Dendritic cell treated with granulocyte-macrophage colony-stimulating factor and Interleukin-4, amounts not matched to agents 40 ng/mL and 50 ng/mL, for 4 days (primary cell): ENCODE data around the gene GSTA5.
"Not testable (repeated sequence)": the region's sequence is repeated elsewhere in the genome, so short reads cannot be mapped to it uniquely, and the experiment has no call there.

Experiments used
- H3K27ac Mint-ChIP-seq: one replicate; pipeline ENCODE4 v1.8.0; 2022; ENCODE audit warnings: mild to moderate bottlenecking, mixed read lengths
- H3K27me3 Mint-ChIP-seq: one replicate; pipeline ENCODE4 v1.8.0; 2022; ENCODE audit warnings: mild to moderate bottlenecking, mixed read lengths
- H3K36me3 Mint-ChIP-seq: one replicate; pipeline ENCODE4 v1.8.0; 2022; ENCODE audit warnings: low read depth, mixed read lengths
- H3K4me1 Mint-ChIP-seq: one replicate; pipeline ENCODE4 v1.8.0; 2022; ENCODE audit warnings: low read depth, mixed read lengths
- H3K4me3 Mint-ChIP-seq: one replicate; pipeline ENCODE4 v1.8.0; 2022; ENCODE audit warnings: mild to moderate bottlenecking, moderate library complexity, mixed read lengths
- H3K9me3 Mint-ChIP-seq: one replicate; pipeline ENCODE4 v1.8.0; 2022; ENCODE audit warnings: mixed read lengths
- intact Hi-C: fragments of 100-400 bp; cut with micrococcal nuclease; formaldehyde crosslinking; loops from one replicate; pipeline ENCODE4 v1.15.0; 2022

The GSTA5 gene

GRCh38 chr6:52861151-52861550, 20.5 kb upstream of the GSTA5 start:
- H3K27ac Mint-ChIP-seq, H3K9me3 Mint-ChIP-seq, H3K36me3 Mint-ChIP-seq, H3K27me3 Mint-ChIP-seq, H3K4me3 Mint-ChIP-seq, intact Hi-C loops, H3K4me1 Mint-ChIP-seq: not testable (repeated sequence)

DNA sequence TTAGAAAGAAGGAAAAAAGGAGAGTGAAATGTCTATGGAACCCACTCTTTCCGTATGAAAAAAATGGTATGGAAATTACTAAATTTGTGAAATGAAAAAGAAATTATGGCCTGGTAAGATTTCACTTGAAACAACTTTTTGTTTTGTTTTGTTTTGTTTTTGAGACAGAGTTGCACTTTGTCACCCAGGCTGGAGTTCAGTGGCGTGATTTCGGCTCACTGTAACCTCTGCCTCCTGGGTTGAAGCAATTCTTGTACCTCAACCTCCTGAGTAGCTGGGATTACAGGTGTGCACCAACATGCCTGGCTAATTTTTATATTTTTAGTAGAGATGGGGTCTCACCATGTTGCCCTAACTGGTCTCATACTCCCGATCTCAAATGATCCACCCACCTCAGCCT, 17.8 kb upstream of the GSTA5 start:
- Mint-ChIP-seq H3K4me3 (no peak overlapping the region), H3K4me1 (no peaks in the 10 kb centered on the region), H3K9me3 (no peaks in the 10 kb centered on the region), H3K27me3 (peaks cover 3% of the 10 kb centered on the region), H3K36me3 (no peaks in the 10 kb centered on the region), H3K27ac (no peak overlapping the region)
- intact Hi-C loops: no loop called here

DNA sequence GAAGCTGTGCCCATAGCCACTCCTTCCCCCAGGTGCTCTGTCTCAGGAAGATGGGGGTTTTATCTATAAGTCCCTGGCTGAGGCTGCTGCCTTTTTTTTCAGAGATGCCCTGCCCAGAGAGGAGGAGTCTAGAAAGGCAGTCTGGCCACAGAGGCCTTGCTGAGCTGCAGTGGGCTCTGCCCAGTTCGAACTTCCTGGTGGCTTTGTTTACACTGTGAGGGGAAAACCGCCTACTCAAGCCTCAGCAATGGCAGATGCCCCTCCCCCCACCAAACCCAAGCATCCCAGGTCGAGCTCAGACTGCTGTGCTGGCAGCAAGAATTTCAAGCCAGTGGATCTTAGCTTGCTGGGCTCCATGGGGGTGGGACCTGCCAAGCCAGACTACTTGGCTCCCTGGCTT, 15.5 kb upstream of the GSTA5 start:
- H3K4me1 Mint-ChIP-seq, H3K27ac Mint-ChIP-seq, H3K27me3 Mint-ChIP-seq, intact Hi-C loops, H3K9me3 Mint-ChIP-seq, H3K36me3 Mint-ChIP-seq, H3K4me3 Mint-ChIP-seq: not testable (repeated sequence)

DNA sequence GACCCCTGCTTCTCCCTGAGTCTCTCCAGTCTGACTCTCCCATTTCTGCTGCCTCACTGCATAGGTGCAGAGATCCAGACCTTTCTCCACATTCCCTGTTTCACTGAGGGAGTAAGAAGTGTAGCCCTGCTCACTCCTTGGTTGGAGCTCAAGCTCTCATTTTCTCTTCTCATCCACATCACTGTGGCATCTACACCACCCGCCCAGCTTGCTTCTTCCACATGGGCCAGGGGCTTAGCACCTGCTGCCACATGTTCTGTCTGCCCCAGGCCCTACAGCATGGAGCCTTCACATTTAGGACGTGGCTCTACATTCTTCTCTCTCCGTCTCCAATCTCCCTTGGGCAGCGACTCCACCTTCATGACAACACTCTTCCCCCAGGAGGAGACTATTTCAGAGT, 8.5 kb upstream of the GSTA5 start:
- intact Hi-C loops: no loop called here
- H3K4me1 Mint-ChIP-seq: no peaks in the 10 kb centered on the region

DNA sequence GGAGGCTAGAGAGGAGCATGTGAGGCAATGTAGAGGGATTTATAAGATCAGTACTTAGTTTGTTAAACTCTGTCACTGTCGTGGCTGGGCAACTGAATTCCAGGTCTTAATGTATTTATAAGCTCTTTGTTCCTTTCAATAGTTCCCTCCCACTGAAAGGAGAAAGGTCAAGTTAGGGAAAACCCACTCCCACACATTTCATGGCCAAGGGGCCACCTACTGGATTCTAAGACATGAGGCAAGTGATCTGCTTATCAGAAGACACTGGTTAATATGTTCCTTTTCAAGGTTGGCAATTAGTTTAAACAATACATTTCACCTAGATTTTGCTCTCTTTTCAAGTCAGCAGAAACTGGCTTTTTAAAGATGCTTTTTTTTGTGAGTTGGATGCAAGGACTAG, 5.4 kb upstream of the GSTA5 start:
- Mint-ChIP-seq H3K27me3 (peaks cover 2% of the 10 kb centered on the region), H3K4me1 (no peaks in the 10 kb centered on the region), H3K4me3 (no peak overlapping the region), H3K27ac (no peak overlapping the region), H3K9me3 (peaks cover 22% of the 10 kb centered on the region), H3K36me3 (no peaks in the 10 kb centered on the region)
- intact Hi-C loops: no loop called here

More for the DNA sequence above, 8.5 kb upstream of the GSTA5 start:
- Mint-ChIP-seq H3K4me3 (no peak overlapping the region), H3K27ac (no peak overlapping the region), H3K36me3 (no peaks in the 10 kb centered on the region), H3K9me3 (peaks cover 22% of the 10 kb centered on the region), H3K27me3 (peaks cover 2% of the 10 kb centered on the region)

DNA sequence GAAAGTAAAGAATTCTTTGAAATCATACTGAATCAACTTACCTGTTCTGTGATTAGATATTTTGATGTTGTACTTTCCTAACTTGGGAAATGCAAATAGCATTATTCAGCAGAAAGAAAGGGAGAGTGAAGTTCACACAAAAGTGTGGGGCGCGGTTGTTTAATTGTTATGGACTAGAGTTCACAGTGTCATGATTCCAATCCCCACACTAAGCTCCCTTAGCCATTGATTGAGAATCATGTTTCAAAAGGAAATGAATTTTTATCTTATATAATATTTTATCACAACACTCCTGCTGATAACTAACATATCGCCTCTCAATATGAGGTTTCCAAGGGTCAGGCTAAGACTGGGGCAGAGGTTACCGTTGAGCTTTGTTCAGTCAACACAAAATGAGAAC, 3.0 kb upstream of the GSTA5 start:
- Mint-ChIP-seq H3K4me3 (no peak overlapping the region), H3K9me3 (peaks cover 9% of the 10 kb centered on the region), H3K4me1 (no peaks in the 10 kb centered on the region), H3K36me3 (no peaks in the 10 kb centered on the region), H3K27ac (no peak overlapping the region), H3K27me3 (peaks cover 4% of the 10 kb centered on the region)
- intact Hi-C loops: no loop called here

DNA sequence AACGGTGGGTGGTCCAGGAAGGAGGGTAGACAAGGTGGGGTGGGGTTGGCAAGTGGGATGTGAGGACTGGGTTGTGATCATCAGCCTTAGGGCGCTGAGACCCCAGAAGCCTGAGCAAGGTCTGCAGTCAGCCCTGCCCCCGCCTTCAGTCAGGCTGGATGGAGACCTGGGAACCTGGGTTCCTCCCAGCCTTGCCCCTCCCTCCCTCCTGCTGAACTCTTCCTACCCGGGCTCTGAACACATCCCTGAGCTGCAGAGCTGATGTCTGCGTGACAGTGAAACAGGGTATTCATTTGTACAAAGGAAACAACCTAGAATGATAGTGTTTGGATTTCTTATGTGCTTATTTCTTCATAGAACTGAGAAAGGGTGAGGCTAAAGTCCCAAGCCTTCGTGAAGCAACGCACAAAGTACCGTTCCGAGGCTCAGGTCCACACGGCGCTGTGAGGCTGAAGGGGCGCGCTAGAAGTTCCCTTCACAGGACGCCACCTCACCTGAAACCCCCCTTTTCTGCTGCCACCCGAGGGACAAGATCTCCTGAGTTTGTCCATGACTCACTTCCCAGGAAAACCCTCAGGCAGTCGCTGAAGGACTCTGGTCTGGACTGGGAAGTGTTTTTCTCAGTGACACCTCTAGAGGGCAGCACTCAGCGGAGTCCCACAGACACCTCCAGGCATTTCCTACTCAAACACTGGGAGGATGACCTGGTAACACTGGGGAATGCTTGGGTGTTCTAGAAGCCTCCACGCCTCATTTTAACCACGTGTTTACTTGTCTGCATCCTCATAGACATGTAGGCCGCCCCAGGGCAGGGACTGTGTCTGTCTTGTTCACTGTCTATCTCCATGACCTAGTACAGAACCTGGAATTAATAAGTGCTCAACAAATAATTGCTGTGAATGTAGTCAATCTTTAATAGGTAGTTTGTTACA, 1.2 kb downstream of the GSTA5 start:
- Mint-ChIP-seq H3K36me3 (no peaks in the 10 kb centered on the region), H3K27ac (no peak overlapping the region), H3K27me3 (peaks cover 8% of the 10 kb centered on the region), H3K4me1 (no peaks in the 10 kb centered on the region), H3K9me3 (no peaks in the 10 kb centered on the region), H3K4me3 (no peak overlapping the region)
- intact Hi-C loops: loop anchor here (2.0 to 10.0 kb wide), 2 partner anchors 223 to 645 kb away; no protein-coding TSS in a partner anchor

DNA sequence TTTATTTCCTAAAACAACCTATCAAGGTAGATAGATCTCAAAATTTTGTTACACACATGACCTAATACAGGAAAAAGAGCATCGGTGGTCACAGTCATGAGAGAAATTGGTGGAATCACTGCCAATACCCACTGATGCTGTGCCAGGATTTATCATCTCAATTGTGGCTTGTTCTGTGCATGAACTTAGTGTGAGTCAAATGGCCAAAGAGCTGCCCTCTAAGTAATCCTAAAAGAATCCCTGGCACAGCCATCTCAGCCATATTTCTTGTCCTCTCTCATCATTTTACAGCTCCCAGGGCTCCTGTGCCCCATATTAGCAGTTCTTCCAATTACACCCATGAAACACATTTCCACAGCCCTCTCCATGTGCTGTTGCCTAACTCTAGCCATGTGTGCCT, 6.1 kb downstream of the GSTA5 start:
- Mint-ChIP-seq H3K27me3 (peaks cover 8% of the 10 kb centered on the region), H3K27ac (no peak overlapping the region)

DNA sequence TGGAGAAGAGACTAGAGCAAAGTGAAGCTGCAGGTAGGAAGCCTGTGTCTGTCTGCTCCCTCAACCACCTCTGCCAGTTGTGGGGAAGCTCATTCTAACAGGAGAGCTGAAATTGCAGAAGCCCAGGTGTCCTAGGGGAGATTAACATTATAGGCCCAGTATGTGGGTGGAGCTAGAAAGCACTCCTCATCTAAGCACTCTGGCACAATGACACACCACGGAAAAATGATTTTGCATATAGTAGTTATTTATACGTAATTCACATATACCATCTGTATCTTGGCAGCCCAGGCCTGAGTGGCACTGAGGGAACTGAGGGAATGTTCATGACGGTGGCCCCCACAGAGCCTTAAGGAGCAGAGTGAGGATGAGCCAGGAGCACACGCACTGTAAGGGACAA, 9.7 kb downstream of the GSTA5 start:
- H3K36me3 Mint-ChIP-seq, H3K4me1 Mint-ChIP-seq, H3K27ac Mint-ChIP-seq, H3K27me3 Mint-ChIP-seq, H3K4me3 Mint-ChIP-seq, H3K9me3 Mint-ChIP-seq: not testable (repeated sequence)
- intact Hi-C loops: loop anchor here (10.0 kb wide), 1 partner anchor 654 kb away; no protein-coding TSS in a partner anchor

More for the DNA sequence above, 6.1 kb downstream of the GSTA5 start:
- no peaks in the 10 kb centered on the region for H3K9me3 Mint-ChIP-seq
- no peak overlapping the region for H3K4me3 Mint-ChIP-seq
- intact Hi-C loops: loop anchor here (10.0 kb wide), 1 partner anchor 650 kb away; no protein-coding TSS in a partner anchor
- H3K36me3 Mint-ChIP-seq: no peaks in the 10 kb centered on the region
- no peaks in the 10 kb centered on the region for H3K4me1 Mint-ChIP-seq

- H3K9me3 Mint-ChIP-seq: peaks cover 15% of the 10 kb centered on the region
- H3K4me3 Mint-ChIP-seq: no peak overlapping the region
- no peaks in the 10 kb centered on the region for H3K36me3 Mint-ChIP-seq
- H3K27me3 Mint-ChIP-seq: no peaks in the 10 kb centered on the region
- intact Hi-C loops: no loop called here
- H3K27ac Mint-ChIP-seq: no peak overlapping the region
- no peaks in the 10 kb centered on the region for H3K4me1 Mint-ChIP-seq
These were observed 11.4 kb downstream of the GSTA5 start for GRCh38 chr6:52829046-52829817.

DNA sequence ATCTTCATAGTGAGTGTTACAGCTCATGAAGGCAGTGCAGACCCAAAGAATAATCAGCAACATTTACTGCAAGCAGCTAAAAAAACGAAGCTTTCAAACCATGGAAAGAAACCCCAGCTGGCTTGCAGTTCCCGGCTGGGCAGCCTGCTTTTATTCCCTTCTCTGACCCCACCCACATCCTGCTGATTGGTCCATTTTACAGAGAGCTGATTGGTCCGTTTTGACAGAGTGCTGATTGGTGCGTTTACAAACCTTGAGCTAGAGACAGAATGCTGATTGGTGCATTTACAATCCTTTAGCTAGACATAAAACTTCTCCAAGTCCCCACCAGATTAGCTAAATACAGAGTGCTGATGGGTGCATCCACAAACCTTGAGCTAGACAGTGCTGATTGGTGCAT, 12.0 kb downstream of the GSTA5 start:
- H3K27ac Mint-ChIP-seq, intact Hi-C loops, H3K4me1 Mint-ChIP-seq, H3K27me3 Mint-ChIP-seq, H3K4me3 Mint-ChIP-seq, H3K36me3 Mint-ChIP-seq: not testable (repeated sequence)
- peaks cover 16% of the 10 kb centered on the region for H3K9me3 Mint-ChIP-seq

DNA sequence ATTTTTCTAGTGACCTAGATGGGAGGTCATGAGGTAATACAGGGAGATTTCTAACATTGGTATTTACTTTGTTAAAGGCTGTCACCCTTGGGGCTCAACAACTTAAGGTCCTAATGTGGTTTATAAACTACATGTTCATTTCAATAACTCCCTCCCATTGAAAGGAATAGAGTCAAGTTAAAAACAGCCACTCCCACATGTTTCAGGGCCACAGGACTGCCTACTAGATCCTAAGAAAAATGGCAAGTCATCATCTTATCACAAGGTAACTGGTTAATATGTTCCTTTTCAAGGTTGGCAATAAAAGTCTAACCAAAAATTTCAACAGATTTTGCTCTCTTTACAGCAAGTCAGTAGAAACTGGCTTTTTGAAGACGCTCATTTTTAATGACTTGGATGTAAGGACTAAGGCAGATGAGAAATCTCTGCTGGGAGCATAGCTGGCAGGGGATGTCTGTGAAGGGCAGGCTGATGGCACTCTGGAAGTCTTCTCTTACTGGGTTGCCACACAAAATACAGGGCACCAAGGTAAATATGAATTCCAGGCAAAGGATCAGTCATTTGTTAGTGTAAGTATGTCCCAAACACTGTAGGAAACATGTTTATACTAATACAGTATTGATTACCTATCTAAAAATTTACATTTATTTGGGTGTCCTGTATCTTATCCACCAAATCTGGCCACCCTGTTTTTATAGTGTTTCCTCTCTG, 13.4 kb downstream of the GSTA5 start:
- H3K4me3 Mint-ChIP-seq, H3K27me3 Mint-ChIP-seq, H3K36me3 Mint-ChIP-seq, H3K4me1 Mint-ChIP-seq, H3K27ac Mint-ChIP-seq: not testable (repeated sequence)
- H3K9me3 Mint-ChIP-seq: peaks cover 25% of the 10 kb centered on the region
- intact Hi-C loops: loop anchor here (2.0 kb wide), 1 partner anchor 40 kb away; no protein-coding TSS in a partner anchor

GRCh38 chr6:52826513-52826912, 14.1 kb downstream of the GSTA5 start:
- Mint-ChIP-seq H3K4me3 (no peak overlapping the region), H3K9me3 (peaks cover 26% of the 10 kb centered on the region), H3K36me3 (no peaks in the 10 kb centered on the region), H3K4me1 (no peaks in the 10 kb centered on the region), H3K27ac (no peak overlapping the region), H3K27me3 (no peaks in the 10 kb centered on the region)
- intact Hi-C loops: loop anchor here (2.0 kb wide), 1 partner anchor 40 kb away; no protein-coding TSS in a partner anchor
